HG02938 (cell line): ENCODE data around the gene CLSTN2.

Source experiments
- ATAC-seq: cut with Tn5 transposase; IDR thresholded peaks from one replicate; pipeline ENCODE4 v1.9.1; 2021; ENCODE audit warnings: mild to moderate bottlenecking, moderate library complexity; ENCODE audit not compliant: unreplicated experiment

CLSTN2 gene

DNA sequence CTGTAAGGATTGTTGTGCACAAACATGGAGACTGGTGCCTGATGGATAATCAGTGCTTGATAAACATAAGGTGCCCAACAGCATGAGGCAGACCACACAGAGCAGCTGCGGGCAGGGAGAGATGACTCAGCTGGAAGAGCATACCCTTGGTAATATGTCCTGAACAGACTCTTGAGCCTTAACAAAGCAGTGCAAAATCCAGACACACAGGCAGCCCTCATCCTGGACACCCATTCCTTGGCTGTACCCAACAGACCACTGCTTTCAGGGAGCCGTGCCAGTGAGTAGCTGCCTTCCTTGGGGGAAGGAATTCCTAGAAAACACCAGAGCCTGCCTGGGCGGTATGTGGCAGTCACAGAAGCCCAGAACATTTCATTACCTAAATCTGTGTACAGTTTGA, 156.2 kb downstream of the CLSTN2 start:
- no peak for ATAC-seq

DNA sequence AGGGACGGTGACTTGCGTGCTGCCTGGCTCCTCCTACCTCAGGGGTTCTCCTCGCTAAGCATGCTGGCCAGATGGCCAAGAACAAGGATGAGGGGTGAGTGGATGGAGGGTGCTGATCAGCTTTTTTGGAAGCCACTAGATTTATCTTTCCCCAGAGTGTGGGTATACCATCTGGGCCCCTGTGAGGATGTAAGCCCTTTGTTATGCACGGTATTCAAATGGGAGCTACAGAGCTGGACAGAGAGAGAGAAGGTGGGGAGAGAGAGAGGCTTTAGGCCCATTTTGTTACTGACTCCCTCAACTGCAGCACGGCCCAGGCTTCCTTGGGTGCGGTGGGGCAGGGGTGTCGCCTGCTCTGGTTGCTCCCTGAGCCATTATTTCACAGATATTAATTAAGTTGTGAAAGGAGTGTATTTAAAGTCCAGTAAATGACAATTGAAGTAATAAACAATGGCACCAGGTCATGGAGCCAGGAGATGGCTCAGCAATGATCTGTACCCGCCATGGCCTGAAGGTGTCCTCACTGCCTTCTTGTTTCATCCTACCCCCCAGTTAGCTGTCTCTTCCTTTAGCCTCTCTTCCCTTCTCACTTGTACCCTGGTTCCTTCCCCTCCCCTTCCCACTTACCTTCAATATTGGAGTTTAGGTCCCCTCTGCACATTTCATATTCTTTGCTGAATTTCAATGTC, 158.0 kb downstream of the CLSTN2 start:
- no peak for ATAC-seq

DNA sequence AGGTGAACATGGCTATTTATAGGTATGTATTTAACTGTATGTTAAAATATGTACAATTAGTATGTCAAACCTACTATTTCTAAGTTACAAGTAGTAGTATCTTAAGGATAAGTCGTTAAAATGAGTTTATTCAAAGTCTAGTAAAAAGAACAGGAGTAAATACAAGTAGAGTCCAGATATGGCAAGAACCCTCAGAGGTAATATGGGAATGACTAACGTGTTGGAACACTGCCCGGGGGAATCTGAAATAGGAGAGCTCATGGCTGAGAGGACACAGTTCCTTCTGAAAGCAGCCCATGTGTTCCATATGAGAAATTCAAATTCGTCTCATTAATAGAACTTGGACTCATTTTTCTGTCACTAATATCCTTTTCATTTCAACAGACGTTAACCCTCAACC, 158.8 kb downstream of the CLSTN2 start:
- no peak for ATAC-seq

DNA sequence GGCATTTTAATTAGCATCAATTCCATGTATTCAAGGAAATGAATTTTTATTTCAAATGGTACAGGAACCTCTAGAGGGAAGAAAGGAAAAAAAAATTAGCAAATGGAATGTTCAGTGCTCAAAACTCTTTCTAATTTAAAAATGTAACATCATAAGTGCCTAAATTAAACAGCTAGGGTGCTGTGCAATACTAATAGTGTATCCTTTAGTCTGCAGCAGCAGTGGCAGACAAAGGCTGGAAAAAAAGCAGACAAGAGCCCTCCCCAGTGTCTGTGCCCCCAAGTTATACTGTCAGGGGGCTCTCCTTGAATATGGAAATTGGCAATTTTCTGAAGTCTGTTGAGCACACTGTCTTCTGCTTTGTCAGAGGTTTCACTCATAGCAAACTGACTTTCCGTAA, 159.5 kb downstream of the CLSTN2 start:
- ATAC-seq: no peak

DNA sequence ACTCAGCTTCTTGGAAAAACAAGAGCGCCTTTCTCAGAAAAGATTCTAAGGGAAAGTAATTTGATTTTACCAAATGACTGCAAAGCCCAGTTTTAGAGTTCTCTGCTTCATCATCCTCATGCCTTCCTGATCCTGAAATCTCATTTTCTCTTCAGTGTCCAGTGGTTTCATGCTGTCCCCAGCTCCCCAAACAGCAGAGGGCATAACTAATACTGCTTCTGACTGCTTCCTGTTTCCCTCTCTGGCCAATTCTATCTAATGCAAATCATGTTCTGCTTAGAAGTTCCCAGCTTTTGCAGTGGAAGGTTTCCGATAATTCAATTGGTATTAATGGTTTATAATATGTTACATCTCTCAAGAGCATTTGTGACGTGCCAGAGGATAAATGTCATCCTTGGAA, 161.1 kb downstream of the CLSTN2 start:
- ATAC-seq: no peak

DNA sequence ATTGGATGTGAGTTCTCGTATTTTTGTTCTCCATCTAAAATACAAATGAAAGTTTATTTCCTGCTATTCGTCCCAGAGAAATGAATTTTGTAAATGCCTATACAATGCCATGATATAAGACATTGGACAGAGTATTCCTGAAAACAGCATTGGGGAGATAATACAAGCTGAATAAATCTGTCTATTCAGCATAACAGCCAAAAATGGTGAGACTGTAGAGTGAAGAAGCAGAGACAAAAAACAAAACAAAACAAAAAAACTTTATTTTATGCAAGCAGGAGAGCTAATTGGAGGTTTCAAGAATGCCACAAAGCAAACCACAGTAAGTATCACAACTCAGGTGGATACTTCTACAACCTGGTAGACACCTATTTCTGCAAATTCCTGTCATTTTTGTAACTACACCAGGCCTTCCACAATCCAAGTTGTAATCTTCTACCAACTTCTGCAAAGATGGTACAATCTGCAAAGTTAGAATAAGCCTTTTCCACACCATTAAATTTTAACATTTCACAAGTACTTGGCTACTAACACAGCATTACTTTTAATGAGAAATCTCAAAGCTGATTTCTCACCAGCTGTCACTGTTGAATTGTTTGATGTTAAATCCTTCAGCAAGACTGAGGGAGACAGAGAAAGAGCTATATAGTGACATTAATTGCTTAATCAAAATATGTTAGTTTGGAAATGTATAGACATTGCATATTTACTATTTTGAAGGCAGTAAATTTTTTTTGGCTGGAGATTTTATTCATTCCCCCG, 163.1 kb downstream of the CLSTN2 start:
- ATAC-seq: no peak

DNA sequence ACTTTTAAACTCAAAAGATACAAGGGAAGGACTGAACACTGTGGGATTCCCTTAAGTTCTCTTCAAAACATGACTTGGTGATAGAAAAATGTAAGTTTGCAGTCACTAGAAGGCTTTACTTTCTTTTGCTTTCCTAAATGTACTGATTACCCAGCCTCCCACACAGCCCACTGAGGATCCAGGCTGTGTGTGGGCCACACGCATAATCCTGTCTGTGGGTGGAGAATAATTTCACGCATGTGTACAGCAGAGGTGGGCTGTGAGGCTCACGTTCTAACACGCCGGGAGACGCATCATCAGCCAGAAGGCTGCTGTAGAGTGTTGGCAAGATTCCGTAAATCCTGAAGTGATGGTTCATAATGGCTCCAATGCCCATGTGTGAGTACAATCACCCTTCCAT, 165.5 kb downstream of the CLSTN2 start:
- no peak for ATAC-seq

DNA sequence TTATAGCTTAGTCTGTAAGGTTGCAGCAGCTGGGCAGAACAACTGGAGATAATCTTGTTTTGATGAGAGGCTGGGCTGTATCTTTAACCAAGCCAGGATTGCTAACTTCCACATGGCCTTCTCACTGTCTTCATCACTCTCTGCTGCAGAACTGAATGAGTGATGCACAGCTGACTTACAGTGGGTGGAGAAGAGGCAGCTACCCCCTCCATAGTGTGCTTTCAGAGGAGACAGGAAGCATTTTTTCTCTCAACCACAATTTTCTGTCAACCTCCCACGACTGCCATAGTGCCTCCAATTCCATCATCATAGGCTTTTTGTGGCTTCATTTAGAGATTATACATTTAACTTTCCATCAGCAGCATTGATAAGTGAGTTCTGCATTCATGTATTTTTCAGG, 168.2 kb downstream of the CLSTN2 start:
- ATAC-seq: no peak

DNA sequence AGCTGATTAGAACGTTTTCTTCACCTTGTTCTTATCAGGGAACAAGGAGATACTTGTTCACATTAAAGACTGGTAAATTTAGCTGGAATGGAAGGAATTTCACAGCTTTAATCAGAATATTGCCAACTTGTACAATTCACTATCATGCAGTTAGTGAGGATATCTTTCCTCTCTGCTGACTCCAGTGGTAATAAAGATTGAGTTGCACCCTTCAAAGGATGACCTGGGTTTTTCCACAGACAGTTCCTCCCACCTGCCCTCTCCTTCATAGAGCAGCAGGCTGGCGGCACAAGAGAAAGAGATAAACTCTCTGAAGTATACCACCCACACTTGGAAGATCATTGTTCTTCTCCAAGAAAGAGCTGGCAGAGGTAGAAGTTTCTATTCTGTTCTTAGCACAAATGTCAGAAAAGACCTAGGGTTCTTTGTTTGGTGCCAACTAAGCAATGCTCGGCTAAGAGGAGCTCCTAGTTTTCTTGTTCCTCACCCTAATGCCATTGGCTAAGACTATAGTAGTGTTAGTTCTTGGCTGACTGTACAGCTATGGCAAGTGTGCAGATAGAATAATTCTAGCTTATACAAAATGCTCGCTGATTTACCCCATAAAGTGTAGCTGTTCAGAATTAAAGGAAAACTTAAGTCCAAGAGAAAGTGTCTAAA, 169.1 kb downstream of the CLSTN2 start:
- no peak for ATAC-seq

DNA sequence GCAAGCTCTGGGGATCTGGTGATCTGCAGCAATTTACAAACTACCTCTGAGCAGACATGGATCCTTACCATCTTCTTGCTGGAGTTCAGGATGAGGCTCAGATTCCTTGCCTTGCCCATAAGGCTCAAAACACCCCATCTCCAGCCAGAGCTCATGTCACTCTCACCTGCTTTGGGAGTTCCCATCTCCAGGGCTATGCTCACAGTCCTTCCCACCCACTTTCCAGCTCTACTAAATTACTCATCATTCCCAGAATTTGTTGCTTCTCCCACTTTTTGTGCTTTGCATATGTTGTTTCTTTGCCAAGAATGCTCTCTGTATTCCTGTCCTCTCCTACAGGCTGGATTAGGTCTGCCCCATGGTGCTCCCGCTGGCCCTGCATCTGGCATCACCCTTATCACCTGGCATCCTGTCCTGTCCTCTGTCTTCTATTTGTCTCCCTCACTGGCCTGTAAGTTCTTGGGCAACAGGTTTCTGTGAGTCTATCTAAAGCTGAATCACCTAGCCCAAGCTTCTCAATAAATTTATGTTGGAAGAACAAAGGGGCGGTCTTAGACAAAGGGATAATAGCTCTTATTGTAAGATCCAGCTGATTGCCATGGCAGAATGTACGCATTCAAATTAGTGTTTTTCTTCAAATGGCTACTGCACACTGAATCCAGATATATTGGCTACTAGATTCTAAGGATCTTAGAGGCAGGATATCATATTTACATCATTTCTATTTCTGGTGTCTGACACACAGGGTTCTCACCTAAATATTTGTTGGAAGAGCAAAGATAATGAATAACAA, 179.2 kb downstream of the CLSTN2 start:
- ATAC-seq: no peak

DNA sequence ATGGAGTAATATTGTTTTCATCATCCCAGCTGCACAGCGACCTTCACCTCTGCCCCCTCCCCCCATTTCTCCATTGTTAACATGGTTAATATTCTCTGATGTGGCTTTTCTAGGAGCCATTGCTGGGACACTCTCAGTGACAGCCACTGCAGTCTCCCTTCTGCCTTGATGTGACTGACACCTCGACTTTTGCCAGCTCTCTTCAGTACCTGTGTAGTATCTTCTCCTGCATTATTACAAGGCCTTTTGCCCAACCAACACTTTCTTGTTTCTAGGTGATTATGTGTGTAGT, 179.8 kb downstream of the CLSTN2 start:
- ATAC-seq: no peak

DNA sequence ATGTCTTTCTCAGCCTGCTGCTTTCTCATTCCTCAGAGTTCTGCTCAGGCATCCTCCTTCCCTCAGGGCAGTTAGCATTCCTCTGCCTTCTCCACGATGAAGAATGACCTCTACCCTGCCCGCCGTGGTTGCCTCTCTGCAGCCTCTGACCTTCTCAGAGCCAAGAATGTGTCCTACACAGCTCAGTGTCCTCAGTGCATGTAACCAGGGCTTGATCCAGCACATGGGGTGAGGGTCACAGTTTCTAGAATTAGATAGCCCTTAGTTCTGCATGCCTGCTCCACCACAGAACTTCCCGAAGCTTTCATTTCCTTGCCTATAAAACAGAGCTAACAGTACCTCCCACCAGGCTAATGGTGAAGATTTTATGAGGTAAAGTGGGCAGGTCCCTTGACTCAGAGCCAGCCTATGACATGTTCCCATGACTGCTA, 182.1 kb downstream of the CLSTN2 start:
- ATAC-seq: no peak

DNA sequence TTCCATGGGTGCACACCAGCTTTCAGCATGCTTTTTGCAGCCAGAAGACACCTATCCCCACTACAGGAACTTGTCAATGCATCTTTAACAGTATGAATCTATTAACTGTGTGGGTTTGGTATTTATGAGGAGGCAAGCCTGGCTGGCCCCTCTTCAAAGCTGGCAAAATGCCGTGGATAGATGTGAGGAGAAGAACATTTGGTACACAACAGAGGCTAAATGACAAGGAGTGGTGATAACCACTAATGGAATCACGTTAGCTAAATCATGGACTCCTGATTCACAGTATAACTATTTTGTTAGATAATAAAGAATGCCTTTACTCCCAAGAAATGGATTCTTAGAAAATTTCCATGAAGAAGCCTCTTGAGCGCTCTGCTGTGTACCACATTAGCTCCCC, 187.2 kb downstream of the CLSTN2 start:
- ATAC-seq: no peak

DNA sequence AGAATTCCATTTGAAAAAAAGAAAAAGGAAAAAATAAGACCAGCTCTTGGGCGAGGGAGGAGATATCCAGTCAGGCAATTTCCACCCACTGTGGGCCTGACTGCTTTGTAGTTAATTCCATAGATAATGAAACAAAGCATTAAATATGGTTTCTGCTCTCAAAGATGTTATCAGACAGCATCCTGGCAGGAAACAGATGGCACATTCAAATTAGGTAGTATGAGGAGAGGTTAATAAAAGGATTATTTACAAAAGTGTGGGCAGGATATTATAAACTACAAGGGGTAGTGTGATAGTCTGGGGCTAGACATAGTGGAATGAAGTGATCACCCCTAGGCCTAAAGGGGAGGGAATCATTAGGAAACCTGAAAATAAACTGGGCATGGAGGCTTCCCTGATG, 193.2 kb downstream of the CLSTN2 start:
- no peak for ATAC-seq

DNA sequence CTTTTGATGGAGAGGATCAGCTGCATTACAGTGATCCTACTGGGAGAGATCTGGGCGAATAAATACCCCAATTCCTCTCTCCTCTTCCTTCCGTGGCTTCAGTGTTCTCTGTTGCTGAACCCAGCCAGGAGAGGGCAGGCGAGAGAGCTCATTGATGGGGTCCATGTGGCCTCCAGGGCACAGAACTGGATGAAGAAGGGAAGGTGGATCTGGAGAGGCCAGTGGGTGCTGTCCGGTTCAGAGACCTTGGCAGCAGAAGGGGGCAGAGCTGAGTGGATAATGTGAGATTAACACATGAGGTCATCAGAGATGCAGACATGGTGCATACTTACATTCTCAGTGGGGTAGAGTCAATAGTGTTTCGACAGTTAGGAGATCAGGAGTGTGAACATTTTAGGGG, 193.6 kb downstream of the CLSTN2 start:
- no peak for ATAC-seq

DNA sequence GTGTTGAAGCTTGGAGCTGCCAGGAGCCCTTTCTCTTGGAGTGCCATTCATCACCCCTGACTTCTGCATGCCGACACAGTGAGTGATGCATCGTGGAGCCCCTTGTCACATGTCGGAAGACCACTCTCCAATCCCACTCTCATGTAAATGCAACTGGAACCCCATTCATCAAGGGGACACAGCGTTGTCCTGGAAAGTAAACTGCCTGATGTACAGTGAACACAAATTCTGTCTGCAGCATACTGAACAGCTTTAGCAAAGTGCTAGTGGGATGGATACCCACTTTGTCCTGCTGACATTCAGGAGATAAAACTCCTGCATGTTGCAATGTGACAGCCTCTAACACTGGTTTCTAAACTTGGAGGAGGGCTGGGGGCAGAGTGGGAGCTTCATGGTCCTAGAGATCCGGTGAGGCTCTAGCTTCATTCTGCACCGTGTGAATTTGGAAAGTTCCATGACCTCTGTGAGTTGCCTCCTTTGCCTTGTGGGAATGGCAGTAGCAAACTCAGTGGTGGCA, 194.8 kb downstream of the CLSTN2 start:
- no peak for ATAC-seq

DNA sequence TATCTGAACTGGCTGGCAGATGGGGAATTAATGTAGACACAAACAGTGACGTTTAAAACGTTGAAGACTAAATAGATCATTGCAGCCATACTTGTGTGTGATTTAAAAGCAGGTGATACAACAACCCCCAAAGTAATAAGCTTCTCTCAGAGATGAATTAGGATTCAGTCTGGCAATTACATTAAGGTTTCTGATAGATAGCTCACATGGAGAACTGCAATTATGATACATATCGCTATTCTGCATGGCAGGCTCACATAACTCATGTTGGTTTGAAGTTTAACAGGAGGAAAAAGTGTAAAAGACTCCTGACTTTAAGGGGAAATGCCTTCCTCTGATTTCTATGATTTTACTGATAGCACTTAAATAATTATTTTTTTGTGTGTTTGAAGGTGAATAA, 196.9 kb downstream of the CLSTN2 start:
- no peak for ATAC-seq

DNA sequence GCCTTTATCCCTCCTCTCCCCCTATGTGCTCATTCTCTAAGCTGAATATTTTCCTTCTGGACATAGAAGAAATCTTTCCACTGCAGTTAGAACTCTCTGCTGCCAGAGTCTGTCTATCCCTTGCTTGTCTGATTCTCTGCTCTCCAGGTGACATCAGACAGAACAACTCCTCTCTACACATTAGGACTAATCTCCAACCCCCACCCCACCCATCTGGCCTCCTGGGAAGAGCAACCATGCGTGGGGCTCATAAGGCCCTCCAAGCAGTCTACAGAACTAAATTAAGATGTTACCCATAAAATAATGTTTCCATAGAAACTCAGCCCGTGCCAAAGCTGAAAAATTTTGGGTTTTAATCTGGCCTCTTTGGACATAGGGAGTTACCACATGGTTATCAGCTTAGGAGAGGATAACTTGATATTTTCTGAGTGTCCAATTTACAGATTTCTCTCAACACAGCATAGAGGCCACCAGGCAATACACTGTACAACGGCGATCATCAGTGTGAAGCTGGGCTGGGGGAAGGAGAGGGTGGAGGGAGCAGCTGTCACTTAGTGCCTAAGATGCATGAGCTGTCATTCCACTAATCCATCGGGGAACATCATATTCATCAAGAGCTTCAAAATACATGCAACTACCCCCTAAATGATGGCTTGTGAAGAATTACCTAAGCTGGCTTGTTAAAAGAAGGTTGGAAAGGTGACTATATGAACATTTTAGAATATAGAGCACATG, 199.4 kb downstream of the CLSTN2 start:
- no peak for ATAC-seq

DNA sequence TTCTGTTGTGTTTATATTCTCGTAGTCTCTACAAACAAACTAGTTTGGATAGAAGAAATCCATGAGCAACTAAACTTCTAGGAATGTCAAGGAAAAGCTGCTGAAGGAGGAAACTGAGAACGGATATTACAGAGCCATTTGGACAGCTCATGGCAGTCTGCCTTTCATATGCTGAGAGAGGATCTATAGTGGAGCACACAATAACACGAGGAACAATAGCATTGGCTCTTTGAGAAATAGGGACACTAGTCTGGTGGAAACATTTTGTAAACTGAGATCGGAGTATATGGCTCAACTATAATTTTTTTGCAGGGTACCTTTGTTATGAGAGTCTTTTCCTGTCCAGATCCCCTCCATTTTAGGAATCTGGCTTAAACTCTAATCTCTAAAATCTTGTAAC, 200.5 kb downstream of the CLSTN2 start:
- no peak for ATAC-seq

DNA sequence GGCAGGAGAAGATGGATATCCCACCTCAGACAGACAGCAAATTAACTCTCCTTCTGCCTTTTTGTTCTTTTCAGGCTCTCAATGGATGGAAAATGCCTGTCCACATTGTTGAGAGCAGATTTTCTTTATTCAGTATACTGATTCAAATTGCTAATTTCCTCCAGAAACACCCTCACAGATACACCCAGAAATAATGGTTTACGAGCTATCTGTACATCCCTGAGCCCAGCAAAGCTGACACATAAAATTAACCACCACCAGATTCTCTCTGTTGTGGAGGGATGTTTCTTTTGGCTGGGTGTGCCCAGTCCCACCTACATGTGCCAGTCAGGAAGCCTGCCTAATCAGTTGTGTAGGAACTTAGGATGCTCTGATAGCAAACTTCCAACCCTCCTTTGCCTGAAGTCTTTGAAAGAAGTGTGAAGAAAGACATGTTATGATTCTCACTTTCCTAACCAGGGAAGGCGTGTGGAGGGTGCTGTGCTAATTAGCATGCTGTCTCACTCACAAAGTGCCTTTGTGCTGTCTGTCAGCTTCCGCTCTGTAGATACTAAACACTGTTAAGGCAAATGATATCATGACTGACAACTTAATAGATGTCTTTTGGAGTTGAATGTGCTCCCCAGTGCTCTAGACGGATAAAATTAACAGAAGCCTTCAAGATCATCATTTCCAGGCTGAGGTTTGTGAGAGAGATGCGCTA, 208.5 kb downstream of the CLSTN2 start:
- no peak for ATAC-seq
